Measurements from ENCODE around the gene SOX1. TPM values are rescaled to one million over a fixed set of nuclear protein-coding genes. Genes with fewer than 3 reads are reported as not detected.

Gene SOX1
- total and polyA plus RNA-seq, 2 donors (not counting 3 experiments of a cell fraction or from before 2014, with no cell fraction given), result not detected

GRCh38 chr13:112058941-112059340, 8.0 kb upstream of the SOX1 start:
- Histone ChIP-seq H3K9me3 (replicated peaks; ENCODE audit: control insufficient read depth, insufficient read depth, low read length) (no peaks in the 10 kb centered on the region), H3K79me2 (ENCODE audit: control insufficient read depth, insufficient read depth, low read length) (no peaks in the 10 kb centered on the region), H3K4me1 (ENCODE audit: control insufficient read depth, extremely low read depth, insufficient read depth, low read length) (no peaks in the 10 kb centered on the region), H3K9ac (replicated peaks; ENCODE audit: extremely low read depth, insufficient read depth, low read length) (no peak overlapping the region), H3K4me2 (ENCODE audit: insufficient read depth, low read length) (no peak overlapping the region), H3K36me3 (ENCODE audit: control insufficient read depth in 2 of 2, extremely low read depth in 1 of 2, insufficient read depth in 2 of 2, low read length in 2 of 2) (no peaks in the 10 kb centered on the region), H3K4me3 (replicated peaks in 1 of 3; ENCODE audit: insufficient read depth in 1 of 3, low read depth in 1 of 3, low read length in 3 of 3) (no peak overlapping the region), H2AFZ (ENCODE audit: low read depth, low read length) (no peak overlapping the region), H3K9me1 (replicated peaks; ENCODE audit: control insufficient read depth, extremely low read depth, insufficient read depth, low read length) (no peaks in the 10 kb centered on the region), H3K27me3 (ENCODE audit: control insufficient read depth in 2 of 2, insufficient read depth in 2 of 2, low read length in 2 of 2) (peaks cover 89 to 95% of the 10 kb centered on the region in 2 experiments), H3K27ac (ENCODE audit: insufficient read depth, low read depth, low read length) (no peak overlapping the region), H4K20me1 (replicated peaks; ENCODE audit: control insufficient read depth, extremely low read depth, insufficient read depth, low read length) (no peaks in the 10 kb centered on the region)
- dilution Hi-C loops (cut with MboI; ENCODE audit: extremely low pct_ligation_motif_present, low sequenced_read_pairs) (no loop called here), intact Hi-C loops (cut with micrococcal nuclease) (no loop called here)
- no peak for DNase-seq (ENCODE audit: low read depth, low spot score)
- no peak for FAIRE-seq
- CTCF ChIA-PET, result interaction anchor here (0.6 kb wide), 1 partner anchor 9 kb away, joined by 4 read pairs; no protein-coding TSS in a partner anchor
- POLR2A ChIA-PET, result no interaction called here
- BruUV-seq (replicated peaks), result no TSS peak
- TF ChIP-seq MYC (IDR thresholded peaks at IDR 0.05; ENCODE audit: low read depth, low read length) (no peak), CTCF (IDR thresholded peaks at IDR 0.05; ENCODE audit: extremely low read depth in 1 of 2, insufficient read depth in 1 of 2, low read depth in 1 of 2, low read length in 2 of 2) (no peak), FOS (IDR thresholded peaks at IDR 0.05; ENCODE audit: borderline replicate concordance, insufficient read depth, low read length) (no peak), GATA2 (IDR thresholded peaks at IDR 0.05; ENCODE audit: insufficient read depth, insufficient read length, low read depth, low read length) (no peak), MAX (IDR thresholded peaks at IDR 0.05; ENCODE audit: insufficient read depth, insufficient read length) (no peak), POLR2AphosphoS5 (IDR thresholded peaks at IDR 0.05; ENCODE audit: insufficient read depth, low read depth, low read length) (no peak), JUN (IDR thresholded peaks at IDR 0.05; ENCODE audit: borderline replicate concordance, insufficient read depth, insufficient read length, low read depth) (no peak), EZH2 (IDR thresholded peaks at IDR 0.05; ENCODE audit: borderline replicate concordance, low read depth, low read length, severe bottlenecking) (no peak), POLR2A (IDR thresholded peaks at IDR 0.05; ENCODE audit: low read depth, low read length) (no peak)
